GM21381 (cell line): Measurements from ENCODE around the gene ZNF683.
"Not testable (repeated sequence)": the region's sequence is repeated elsewhere in the genome, so short reads cannot be mapped to it uniquely, and the experiment has no call there.

ENCODE experiments used
- ATAC-seq: cut with Tn5 transposase; IDR thresholded peaks from one replicate; pipeline ENCODE4 v1.9.1; 2021; ENCODE audit warnings: mild to moderate bottlenecking, moderate library complexity; ENCODE audit not compliant: unreplicated experiment

Gene ZNF683

GRCh38 chr1:26372611-26373010 lies at the start of gene ZNF683:
TSS of gene ZNF683 (minus strand) at chr1:26372750. CDS start at chr1:26368571, 4,179 bp downstream.
- not testable (repeated sequence) for ATAC-seq

GRCh38 chr1:26419494-26419893 lies 46.9 kb upstream of the ZNF683 start:
- ATAC-seq: no peak

GRCh38 chr1:26418865-26419349 lies 46.4 kb upstream of the ZNF683 start:
- ATAC-seq: no peak

- no peak for ATAC-seq
These were observed 44.7 kb upstream of the ZNF683 start for GRCh38 chr1:26417111-26417759.

- ATAC-seq: no peak
These were observed 40.5 kb upstream of the ZNF683 start for GRCh38 chr1:26413031-26413430.

- ATAC-seq: no peak
These were observed 39.8 kb upstream of the ZNF683 start for GRCh38 chr1:26412180-26412840.

GRCh38 chr1:26411624-26412074 lies 39.1 kb upstream of the ZNF683 start:
- ATAC-seq: no peak

GRCh38 chr1:26410706-26411623 lies 38.4 kb upstream of the ZNF683 start, which contains the start of gene LIN28A:
TSS of gene LIN28A (plus strand) at chr1:26410817. CDS start at chr1:26410892, 75 bp downstream.
- ATAC-seq: no peak

- no peak for ATAC-seq
These were observed 36.7 kb upstream of the ZNF683 start for GRCh38 chr1:26409191-26409807.

GRCh38 chr1:26408604-26409003 lies 36.1 kb upstream of the ZNF683 start:
- no peak for ATAC-seq

- no peak for ATAC-seq
These were observed 32.8 kb upstream of the ZNF683 start for GRCh38 chr1:26405281-26405915.

- no peak for ATAC-seq
These were observed 32.1 kb upstream of the ZNF683 start for GRCh38 chr1:26404641-26405040.

- ATAC-seq: no peak
These were observed 31.1 kb upstream of the ZNF683 start for GRCh38 chr1:26403656-26404055.

GRCh38 chr1:26401891-26402290 lies 29.3 kb upstream of the ZNF683 start:
- no peak for ATAC-seq

- no peak for ATAC-seq
These were observed 26.5 kb upstream of the ZNF683 start for GRCh38 chr1:26399034-26399433.

GRCh38 chr1:26395754-26396153 lies 23.2 kb upstream of the ZNF683 start:
- no peak for ATAC-seq

- ATAC-seq: no peak
These were observed 18.9 kb upstream of the ZNF683 start for GRCh38 chr1:26391450-26391849.

GRCh38 chr1:26389604-26390247 lies 17.2 kb upstream of the ZNF683 start:
- ATAC-seq: no peak

- ATAC-seq: no peak
These were observed 16.4 kb upstream of the ZNF683 start for GRCh38 chr1:26388791-26389445.
